Colonic mucosa (tissue), 4 donors: ENCODE results near the gene RAB18. TPM values are rescaled to one million over a fixed set of nuclear protein-coding genes. Genes with fewer than 3 reads are reported as not detected.
"Not testable (repeated sequence)": the region's sequence is repeated elsewhere in the genome, so short reads cannot be mapped to it uniquely, and the experiment has no call there.

Source experiments
- DNase-seq: peaks from one replicate; pipeline ENCODE4 v3.0.0-alpha.2; 2020
- H3K27ac ChIP-seq: fragments of 200-600 bp; one replicate; pipeline ENCODE4 v1.8.0; 2021
- H3K27me3 ChIP-seq: fragments of 200-600 bp; one replicate; pipeline ENCODE4 v1.8.0; 2021
- H3K36me3 ChIP-seq: fragments of 200-600 bp; one replicate; pipeline ENCODE4 v1.8.0; 2021
- H3K4me1 ChIP-seq: fragments of 200-600 bp; one replicate; pipeline ENCODE4 v1.8.0; 2021; ENCODE audit warnings: mild to moderate bottlenecking
- H3K4me3 ChIP-seq: fragments of 200-600 bp; one replicate; pipeline ENCODE4 v1.8.0; 2021
- H3K9ac ChIP-seq, 2 donors: one replicate each; pipeline ENCODE4 v1.7.0; 2013; ENCODE audit warnings: control low read depth in 2 of 2, low read depth in 2 of 2, low read length in 2 of 2
- H3K9me3 ChIP-seq: fragments of 200-600 bp; one replicate; pipeline ENCODE4 v1.8.0; 2021
- intact Hi-C: fragments of 100-400 bp; cut with DNase I; formaldehyde crosslinking; loops from one replicate; pipeline ENCODE4 v1.14.1; 2022
- total RNA-seq, 2 donors: library from RNA; stranded (reverse); fragmentation: NEBNext Ultra II Directional in 1 of 2; extraction: Animal tissue kit (Norgen Biotek cat#: 25700) in 1 of 2; gene quantifications; one replicate each; pipeline ENCODE4 v1.2.1, GENCODE V29; 2021
- TF ChIP-seq, protein P1 (sequence below): fragments of 200-600 bp; IDR thresholded peaks from one replicate; pipeline ENCODE4 v1.8.0; 2022; ENCODE audit warnings: antibody characterized with exemption, mild to moderate bottlenecking
- donor health status: healthy.
- donor health status: DM: no; HTN: no; CAD: no.
- donor health status: DM: no; HTN: no; CAD: no.

The RAB18 gene
- total RNA-seq, 2 donors from 2014 or later, result 79.2 to 114 TPM

DNA sequence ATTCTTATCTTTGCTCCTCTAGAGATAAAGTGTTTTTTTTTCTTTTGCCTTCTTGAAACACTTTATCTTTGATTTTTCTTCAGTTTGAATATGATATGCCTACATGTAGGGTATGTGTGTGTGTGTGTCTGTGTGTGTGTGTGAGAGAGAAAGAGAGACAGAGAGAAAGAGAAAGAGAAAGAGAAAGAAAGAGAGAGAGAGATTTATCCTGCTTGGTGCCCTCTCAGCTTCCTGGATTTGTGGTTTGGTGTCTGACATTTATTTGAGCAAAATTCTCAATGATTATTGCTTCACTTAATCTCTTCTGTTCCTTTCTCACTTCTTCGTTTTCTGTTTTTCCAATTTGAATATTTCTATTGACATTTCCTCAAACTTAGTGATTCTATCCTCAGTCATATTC is 60.3 kb downstream of the RAB18 start:
- Histone ChIP-seq H3K4me1 (no peaks in the 10 kb centered on the region), H3K36me3 (no peaks in the 10 kb centered on the region), H3K27ac (no peak overlapping the region), H3K27me3 (no peaks in the 10 kb centered on the region), H3K9ac (no peak overlapping the region), H3K4me3 (no peak overlapping the region), H3K9me3 (no peaks in the 10 kb centered on the region)
- DNase-seq, result no peak
- TF ChIP-seq, protein P1, sequence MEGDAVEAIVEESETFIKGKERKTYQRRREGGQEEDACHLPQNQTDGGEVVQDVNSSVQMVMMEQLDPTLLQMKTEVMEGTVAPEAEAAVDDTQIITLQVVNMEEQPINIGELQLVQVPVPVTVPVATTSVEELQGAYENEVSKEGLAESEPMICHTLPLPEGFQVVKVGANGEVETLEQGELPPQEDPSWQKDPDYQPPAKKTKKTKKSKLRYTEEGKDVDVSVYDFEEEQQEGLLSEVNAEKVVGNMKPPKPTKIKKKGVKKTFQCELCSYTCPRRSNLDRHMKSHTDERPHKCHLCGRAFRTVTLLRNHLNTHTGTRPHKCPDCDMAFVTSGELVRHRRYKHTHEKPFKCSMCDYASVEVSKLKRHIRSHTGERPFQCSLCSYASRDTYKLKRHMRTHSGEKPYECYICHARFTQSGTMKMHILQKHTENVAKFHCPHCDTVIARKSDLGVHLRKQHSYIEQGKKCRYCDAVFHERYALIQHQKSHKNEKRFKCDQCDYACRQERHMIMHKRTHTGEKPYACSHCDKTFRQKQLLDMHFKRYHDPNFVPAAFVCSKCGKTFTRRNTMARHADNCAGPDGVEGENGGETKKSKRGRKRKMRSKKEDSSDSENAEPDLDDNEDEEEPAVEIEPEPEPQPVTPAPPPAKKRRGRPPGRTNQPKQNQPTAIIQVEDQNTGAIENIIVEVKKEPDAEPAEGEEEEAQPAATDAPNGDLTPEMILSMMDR, result no peak
- intact Hi-C loops, result no loop called here

DNA sequence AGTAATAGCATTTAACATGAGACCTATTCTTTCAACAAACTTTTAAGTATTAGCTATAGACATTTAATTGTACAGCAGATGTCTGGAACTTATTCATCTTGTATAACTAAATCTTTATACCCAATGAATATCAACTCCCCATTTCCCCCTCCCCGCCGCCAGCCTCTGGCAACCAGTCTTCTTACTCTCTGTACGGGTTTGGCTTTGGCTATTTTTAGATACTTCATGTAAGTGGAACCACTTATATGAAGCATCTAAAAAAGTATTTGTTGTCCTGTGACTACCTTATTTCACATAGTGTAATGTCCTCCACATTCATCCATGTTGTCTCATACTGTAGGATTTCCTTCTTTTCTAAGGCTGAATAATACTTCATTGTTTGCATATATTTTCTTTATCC is 60.8 kb downstream of the RAB18 start:
- DNase-seq, result no peak
- no peaks in the 10 kb centered on the region for H3K4me1 ChIP-seq
- intact Hi-C loops, result no loop called here
- H3K9ac ChIP-seq, result no peak overlapping the region
- no peaks in the 10 kb centered on the region for H3K9me3 ChIP-seq
- no peaks in the 10 kb centered on the region for H3K36me3 ChIP-seq
- TF ChIP-seq, protein P1, result no peak
- no peaks in the 10 kb centered on the region for H3K27me3 ChIP-seq
- no peak overlapping the region for H3K4me3 ChIP-seq
- H3K27ac ChIP-seq, result no peak overlapping the region

DNA sequence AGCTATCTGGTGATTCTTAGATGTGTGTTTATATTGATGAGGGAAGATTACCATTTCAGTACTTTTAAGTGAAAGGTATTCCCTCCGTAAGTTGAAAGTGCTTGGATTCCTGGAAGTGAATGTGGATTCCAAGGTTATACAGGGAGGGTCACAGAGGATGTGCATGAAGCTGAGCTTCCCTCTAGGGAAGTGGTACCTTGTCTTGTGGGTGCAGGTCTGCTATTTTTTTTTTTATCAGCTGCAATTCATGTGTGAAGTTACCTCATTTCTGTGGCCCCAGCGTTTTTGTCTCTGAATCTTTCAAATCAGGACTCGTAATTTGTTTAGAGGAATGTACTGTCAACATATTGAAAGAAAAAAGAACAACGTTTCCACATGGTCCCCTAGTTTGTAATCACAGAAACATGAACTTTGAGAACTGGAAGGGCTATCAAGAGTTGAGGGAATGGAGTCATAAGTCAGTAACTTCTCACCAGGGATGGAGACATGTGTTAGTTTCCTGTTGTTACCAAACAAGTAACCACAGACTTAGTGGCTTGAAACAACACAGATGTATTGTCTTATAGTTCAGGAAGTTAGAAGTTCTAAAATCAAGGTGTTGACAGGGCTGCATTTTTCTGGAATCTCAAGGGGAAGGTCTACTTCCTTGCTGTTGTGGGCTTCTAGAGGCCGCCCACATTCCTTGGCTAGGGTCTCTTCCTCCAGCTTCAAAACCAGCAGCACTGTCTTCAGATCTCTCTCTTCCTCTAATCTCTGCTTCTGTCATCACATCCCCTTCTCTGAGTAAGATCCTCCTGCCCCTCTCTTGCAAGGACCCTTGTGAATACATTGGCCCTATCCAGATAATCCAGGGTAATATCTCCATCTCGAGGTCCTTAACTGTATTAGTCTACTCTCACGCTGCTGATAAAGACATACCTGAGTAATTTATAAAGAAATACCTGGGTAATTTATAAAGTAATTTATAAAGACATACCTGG is 64.4 kb downstream of the RAB18 start:
- H3K27ac ChIP-seq, result no peak overlapping the region
- no peak for DNase-seq
- intact Hi-C loops, result no loop called here

DNA sequence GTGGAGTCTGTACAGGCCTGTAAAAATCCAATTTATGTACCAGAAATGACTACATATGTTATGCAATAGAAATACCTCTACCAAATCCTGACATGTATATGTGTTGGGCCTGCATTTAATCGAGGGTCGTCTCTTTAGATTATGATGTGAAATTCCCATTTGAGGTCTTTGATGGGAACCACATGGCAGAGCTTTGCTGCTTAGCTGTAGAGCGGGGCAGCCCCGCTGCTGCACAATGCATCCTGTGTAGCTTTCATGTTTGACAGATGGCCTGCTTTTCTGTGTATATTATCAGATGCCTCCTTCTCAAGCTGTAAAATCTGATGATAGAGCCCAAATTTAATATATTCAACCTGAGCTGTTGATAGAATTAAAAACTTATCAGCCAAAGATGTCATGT is 65.8 kb downstream of the RAB18 start:
- no peak for DNase-seq
- no peaks in the 10 kb centered on the region for H3K36me3 ChIP-seq
- H3K9me3 ChIP-seq, result no peaks in the 10 kb centered on the region
- no peak overlapping the region for H3K9ac ChIP-seq
- intact Hi-C loops, result no loop called here
- no peak overlapping the region for H3K4me3 ChIP-seq
- no peaks in the 10 kb centered on the region for H3K27me3 ChIP-seq
- no peak overlapping the region for H3K27ac ChIP-seq
- no peaks in the 10 kb centered on the region for H3K4me1 ChIP-seq
- TF ChIP-seq, protein P1, result no peak

More for the DNA sequence above, 64.4 kb downstream of the RAB18 start:
- no peaks in the 10 kb centered on the region for H3K36me3 ChIP-seq
- no peak overlapping the region for H3K9ac ChIP-seq
- no peaks in the 10 kb centered on the region for H3K9me3 ChIP-seq
- H3K4me3 ChIP-seq, result no peak overlapping the region
- H3K27me3 ChIP-seq, result no peaks in the 10 kb centered on the region
- TF ChIP-seq, protein P1, result no peak
- H3K4me1 ChIP-seq, result no peaks in the 10 kb centered on the region

DNA sequence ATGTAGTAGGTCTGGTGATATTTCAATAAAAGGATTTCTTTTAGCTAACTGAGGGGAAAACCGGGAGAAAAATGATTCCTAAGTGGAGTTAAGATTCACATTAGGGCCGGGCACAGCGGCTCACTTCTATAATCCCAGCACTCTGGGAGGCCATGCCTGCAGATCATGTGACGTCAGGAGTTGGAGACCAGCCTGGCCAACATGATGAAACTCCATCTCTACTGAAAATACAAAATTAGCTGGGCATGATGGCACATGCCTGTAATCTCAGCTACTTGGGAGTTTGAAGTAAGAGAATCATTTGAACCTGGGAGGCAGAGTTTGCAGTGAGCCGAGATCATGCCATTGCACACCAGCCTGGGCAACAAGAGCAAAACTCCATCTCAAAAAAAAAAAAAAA is 72.9 kb downstream of the RAB18 start:
- H3K27ac ChIP-seq, H3K9me3 ChIP-seq, H3K9ac ChIP-seq, H3K36me3 ChIP-seq, H3K4me1 ChIP-seq, intact Hi-C loops, H3K4me3 ChIP-seq, H3K27me3 ChIP-seq, DNase-seq: not testable (repeated sequence)

DNA sequence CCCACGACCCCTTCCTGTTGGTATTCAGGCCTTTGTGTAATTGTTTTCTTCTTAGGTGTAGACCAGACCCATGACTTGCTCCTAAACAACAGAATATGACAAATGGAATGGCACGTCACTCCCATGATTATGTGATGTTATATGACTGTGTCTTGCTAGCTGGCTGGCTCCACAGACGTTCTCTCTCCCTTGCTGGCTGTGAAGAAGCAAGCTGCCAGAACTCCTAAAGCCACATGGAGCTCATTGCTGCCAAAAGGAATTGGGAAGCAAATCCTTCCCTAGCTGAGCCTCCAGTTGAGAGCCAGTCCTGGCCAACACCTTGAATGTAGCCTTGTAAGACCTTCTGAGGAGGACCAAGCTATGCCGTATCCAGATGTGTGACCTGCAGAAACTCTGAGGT is 74.2 kb downstream of the RAB18 start:
- DNase-seq, result no peak
- H3K4me1 ChIP-seq, result no peaks in the 10 kb centered on the region
- intact Hi-C loops, result no loop called here
- H3K9me3 ChIP-seq, result no peaks in the 10 kb centered on the region
- no peak overlapping the region for H3K9ac ChIP-seq
- H3K27ac ChIP-seq, result no peak overlapping the region
- TF ChIP-seq, protein P1, result no peak
- H3K27me3 ChIP-seq, result no peaks in the 10 kb centered on the region
- no peaks in the 10 kb centered on the region for H3K36me3 ChIP-seq
- H3K4me3 ChIP-seq, result no peak overlapping the region
